GM23248 (cell line): ENCODE results near the gene ADCY2. TPM values are rescaled to one million over a fixed set of nuclear protein-coding genes. Genes with fewer than 3 reads are reported as not detected.

Experiments
- DNase-seq: peaks from one replicate; pipeline ENCODE4 v3.0.0-alpha.2; 2015
- H2AFZ ChIP-seq: fragments of 200-600 bp; sonication (generic); 2 replicates; pipeline ENCODE4 v1.6.1; 2016; ENCODE audit warnings: antibody characterized with exemption
- H3F3A ChIP-seq: fragments of 200-600 bp; sonication (generic); 2 replicates; pipeline ENCODE4 v1.6.1; 2016; ENCODE audit warnings: mild to moderate bottlenecking, antibody characterized with exemption, mixed run types; ENCODE audit not compliant: insufficient read depth
- H3K27ac ChIP-seq: fragments of 200-600 bp; sonication (generic); 2 replicates; pipeline ENCODE4 v1.5.1; 2016; ENCODE audit warnings: mild to moderate bottlenecking
- H3K27me3 ChIP-seq: fragments of 200-600 bp; sonication (generic); replicated peaks from 2 replicates; pipeline ENCODE4 v1.6.1; 2016; ENCODE audit warnings: mild to moderate bottlenecking; ENCODE audit not compliant: insufficient read depth
- H3K36me3 ChIP-seq: fragments of 200-600 bp; sonication (generic); 2 replicates; pipeline ENCODE4 v1.6.1; 2016; ENCODE audit warnings: low read depth, mild to moderate bottlenecking
- H3K4me1 ChIP-seq: fragments of 200-600 bp; sonication (generic); 2 replicates; pipeline ENCODE4 v1.6.1; 2016; ENCODE audit warnings: mild to moderate bottlenecking; ENCODE audit not compliant: insufficient read depth
- H3K4me2 ChIP-seq: fragments of 200-600 bp; sonication (generic); one replicate; pipeline ENCODE4 v1.6.1; 2016; ENCODE audit warnings: mild to moderate bottlenecking; ENCODE audit not compliant: unreplicated experiment
- H3K4me3 ChIP-seq: fragments of 200-600 bp; sonication (generic); 2 replicates; pipeline ENCODE4 v1.5.1; 2016; ENCODE audit warnings: mild to moderate bottlenecking
- H3K79me2 ChIP-seq: fragments of 200-600 bp; sonication (generic); 2 replicates; pipeline ENCODE4 v1.6.1; 2016; ENCODE audit warnings: mild to moderate bottlenecking; ENCODE audit not compliant: insufficient read depth
- H3K9ac ChIP-seq: fragments of 200-600 bp; sonication (generic); 2 replicates; pipeline ENCODE4 v1.6.1; 2016; ENCODE audit warnings: mild to moderate bottlenecking
- H3K9me2 ChIP-seq: fragments of 200-600 bp; sonication (generic); 2 replicates; pipeline ENCODE4 v1.6.1; 2016; ENCODE audit warnings: mixed run types, mild to moderate bottlenecking, moderate library complexity; ENCODE audit not compliant: insufficient read depth
- H3K9me3 ChIP-seq: fragments of 200-600 bp; sonication (generic); one replicate; pipeline ENCODE4 v1.6.1; 2017; ENCODE audit warnings: low read depth
- H4K20me1 ChIP-seq: fragments of 200-600 bp; sonication (generic); 2 replicates; pipeline ENCODE4 v1.6.0; 2016; ENCODE audit not compliant: insufficient read depth
- EZH2 ChIP-seq: fragments of 200-600 bp; sonication (generic); IDR thresholded peaks from 2 replicates; pipeline ENCODE4 v1.6.1; 2018; ENCODE audit warnings: antibody characterized with exemption, mild to moderate bottlenecking; ENCODE audit not compliant: insufficient read depth, poor library complexity, severe bottlenecking
- EZH2phosphoT487 ChIP-seq: fragments of 200-600 bp; sonication (generic); IDR thresholded peaks from 2 replicates; pipeline ENCODE4 v1.6.1; 2018; ENCODE audit warnings: antibody characterized with exemption, moderate library complexity, mild to moderate bottlenecking, low read depth; ENCODE audit not compliant: insufficient read depth
- WGBS, 2 experiments: methylation state at CpG; one replicate each; pipeline ENCODE4 v1.1.6; 2015 to 2017; ENCODE audit warnings: low lambda C conversion rate in 2 of 2, low coverage in 1 of 2; ENCODE audit errors: missing lambda C conversion rate in 2 of 2; 5-methylcytosine and 5-hydroxymethylcytosine counted together
- in situ Hi-C: fragments of 300-500 bp; cut with MboI; formaldehyde crosslinking; loops from 2 replicates; pipeline ENCODE4 v1.15.0; 2020
- polyA plus RNA-seq: library from polyadenylated mRNA; unstranded; fragments of >200 nt; fragmentation: Nextera tagmentation; extraction: Ambion mirVana; gene quantifications from 2 replicates; pipeline ENCODE4 v1.2.1, GENCODE V29; 2016
- total RNA-seq: library from RNA; depleted of rRNA; stranded (reverse); fragments of >200 nt; shearing (Covaris generic); gene quantifications from 2 replicates; pipeline ENCODE4 v1.2.3, GENCODE V29; 2014

Gene ADCY2
- total and polyA plus RNA-seq, 2 experiments from 2014 or later = 0.11 TPM; not detected in 1

DNA sequence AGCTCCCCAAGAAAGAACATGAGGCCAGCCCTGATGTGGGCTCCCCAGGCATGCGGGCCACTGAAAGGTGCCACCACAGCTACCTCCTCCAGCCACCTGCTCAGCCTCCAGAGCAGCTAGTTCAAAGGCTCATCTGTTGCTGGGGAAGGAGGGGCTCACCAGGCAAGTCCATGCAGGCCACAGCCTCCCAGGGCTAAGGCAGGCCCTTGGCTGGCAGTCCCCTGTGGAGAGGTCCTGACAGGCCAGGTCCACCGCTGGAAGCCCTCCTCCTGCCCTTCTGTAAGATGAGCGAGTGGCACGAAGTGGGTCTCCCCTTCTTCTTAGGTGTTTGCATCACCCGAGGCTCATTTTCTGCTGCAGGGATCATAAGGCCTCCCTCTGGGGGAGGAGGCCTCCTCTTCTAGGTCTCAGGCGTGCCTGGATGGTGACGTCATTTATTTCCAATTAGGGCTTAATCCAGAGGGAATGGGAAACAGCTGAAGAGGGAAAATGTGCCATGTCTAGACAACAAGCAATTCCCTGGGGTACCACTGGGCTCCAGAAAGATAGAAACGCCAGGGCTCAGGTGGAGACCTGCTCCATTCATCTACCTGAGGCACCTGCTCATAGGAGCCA is 363.4 kb downstream of the ADCY2 start:
- H3K27ac ChIP-seq = no peak overlapping the region
- H3K9ac ChIP-seq = no peak overlapping the region
- H3K4me1 ChIP-seq = no peaks in the 10 kb centered on the region
- in situ Hi-C loops = no loop called here
- H3K9me3 ChIP-seq = no peaks in the 10 kb centered on the region
- H4K20me1 ChIP-seq = no peaks in the 10 kb centered on the region
- H3K79me2 ChIP-seq = no peaks in the 10 kb centered on the region
- no peaks in the 10 kb centered on the region for H3F3A ChIP-seq
- no peak overlapping the region for H2AFZ ChIP-seq
- H3K36me3 ChIP-seq = no peaks in the 10 kb centered on the region
- no peak overlapping the region for H3K4me3 ChIP-seq
- no peaks in the 10 kb centered on the region for H3K27me3 ChIP-seq
- DNase-seq = peak; percentile 28
- no peaks in the 10 kb centered on the region for H3K9me2 ChIP-seq
- TF ChIP-seq EZH2phosphoT487 (no peak), EZH2 (no peak)
- 25 to 27% methylated on average over 6 to 8 of the region's 8 CpGs for WGBS, 2 experiments
- no peak overlapping the region for H3K4me2 ChIP-seq

DNA sequence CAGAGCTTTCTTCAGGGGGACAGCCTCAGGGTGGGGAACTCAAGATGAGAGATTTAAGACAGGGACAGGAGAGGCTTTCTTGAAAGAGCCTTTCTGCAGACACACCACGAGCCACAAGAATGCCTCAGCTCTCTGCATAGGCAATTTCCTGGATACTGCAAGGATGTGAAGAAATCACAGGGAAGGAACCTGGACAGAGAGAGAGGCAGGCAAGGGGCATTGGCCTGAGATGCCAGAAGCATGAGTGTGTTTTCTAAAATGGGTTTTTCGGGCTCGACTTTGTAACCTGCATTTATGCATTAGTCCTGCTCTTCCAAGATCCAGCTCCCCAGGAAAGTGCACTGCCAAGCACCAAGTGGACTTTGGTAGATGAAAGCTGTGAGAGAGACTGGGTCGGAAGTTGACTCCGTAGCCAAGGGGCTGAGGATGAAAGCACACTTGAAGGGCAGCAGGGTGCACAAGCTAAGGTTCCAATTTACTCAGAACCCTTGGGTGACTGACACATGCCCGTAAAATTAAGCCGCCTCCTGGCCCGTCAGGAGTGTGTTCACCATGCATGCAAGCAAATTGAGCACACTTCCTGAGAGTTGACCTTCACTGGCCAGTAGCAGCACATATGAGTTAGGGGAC is 364.1 kb downstream of the ADCY2 start:
- WGBS, 2 experiments = 68 to 75% methylated on average over 8 of the region's 8 CpGs
- no peak for DNase-seq
- no peak overlapping the region for H3K4me3 ChIP-seq
- no peaks in the 10 kb centered on the region for H3K9me2 ChIP-seq
- H3K9me3 ChIP-seq = no peaks in the 10 kb centered on the region
- no peaks in the 10 kb centered on the region for H3K4me1 ChIP-seq
- TF ChIP-seq EZH2 = no peak
- TF ChIP-seq EZH2phosphoT487 = no peak
- no peaks in the 10 kb centered on the region for H4K20me1 ChIP-seq
- H3K4me2 ChIP-seq = no peak overlapping the region
- H3K9ac ChIP-seq = no peak overlapping the region
- no peak overlapping the region for H2AFZ ChIP-seq
- no peaks in the 10 kb centered on the region for H3F3A ChIP-seq
- no peaks in the 10 kb centered on the region for H3K79me2 ChIP-seq
- H3K27ac ChIP-seq = no peak overlapping the region
- no peaks in the 10 kb centered on the region for H3K36me3 ChIP-seq
- no peaks in the 10 kb centered on the region for H3K27me3 ChIP-seq
- in situ Hi-C loops = no loop called here

DNA sequence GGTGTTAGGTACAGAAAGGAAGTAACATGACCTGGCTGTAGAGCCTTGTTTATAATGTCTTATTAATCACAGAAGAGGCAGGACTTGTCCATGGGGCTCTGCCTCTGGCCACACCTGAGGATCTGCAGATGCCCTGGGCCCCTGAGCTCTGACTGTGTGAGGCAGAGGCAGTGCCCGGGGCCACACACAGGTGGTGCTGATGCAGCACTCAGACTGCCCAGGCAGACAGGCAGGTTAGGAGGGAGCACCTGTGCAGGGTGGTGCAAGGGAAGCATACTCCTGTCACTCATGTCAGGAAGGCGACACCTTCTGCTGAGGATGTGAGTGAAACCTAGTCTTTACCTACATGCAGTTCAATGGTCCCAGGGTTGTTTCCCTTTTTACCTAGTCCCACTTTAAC is 366.3 kb downstream of the ADCY2 start:
- WGBS, 2 experiments = 59 to 71% methylated on average over 2 of the region's 2 CpGs
- Histone ChIP-seq H4K20me1 (no peaks in the 10 kb centered on the region), H3K36me3 (no peaks in the 10 kb centered on the region), H3K27ac (no peak overlapping the region), H3K9me3 (no peaks in the 10 kb centered on the region), H3K9ac (no peak overlapping the region), H2AFZ (no peak overlapping the region), H3F3A (no peaks in the 10 kb centered on the region), H3K9me2 (no peaks in the 10 kb centered on the region), H3K4me2 (no peak overlapping the region), H3K4me1 (no peaks in the 10 kb centered on the region), H3K79me2 (no peaks in the 10 kb centered on the region), H3K4me3 (no peak overlapping the region), H3K27me3 (no peaks in the 10 kb centered on the region)
- in situ Hi-C loops = no loop called here
- DNase-seq = no peak
- TF ChIP-seq EZH2phosphoT487 = no peak
- no peak for TF ChIP-seq EZH2

DNA sequence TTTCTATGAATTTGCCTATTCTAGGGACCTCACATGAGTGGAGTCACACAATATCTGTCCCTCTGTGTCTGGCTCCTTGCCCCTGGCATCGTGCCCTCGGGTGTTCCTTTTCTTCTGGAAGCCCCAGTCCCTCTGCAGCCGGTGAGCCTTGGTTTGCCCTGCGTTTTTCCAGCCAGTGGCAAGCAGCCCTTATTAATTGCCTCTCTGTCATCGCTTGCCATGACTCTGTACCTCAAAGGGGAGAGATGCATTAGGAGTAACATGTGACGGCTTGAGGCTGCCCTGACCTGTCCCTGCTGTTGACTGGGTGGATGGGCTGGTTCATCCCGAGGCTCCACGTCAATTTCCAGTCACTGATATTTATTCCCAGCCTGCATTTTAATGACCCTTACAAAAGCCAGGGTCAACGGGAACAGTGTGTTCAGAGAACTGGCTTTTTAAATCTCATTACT is 367.7 kb downstream of the ADCY2 start:
- Histone ChIP-seq H2AFZ (no peak overlapping the region), H3F3A (no peaks in the 10 kb centered on the region), H3K9me2 (no peaks in the 10 kb centered on the region), H3K9me3 (no peaks in the 10 kb centered on the region), H3K27me3 (no peaks in the 10 kb centered on the region), H4K20me1 (no peaks in the 10 kb centered on the region), H3K9ac (no peak overlapping the region), H3K27ac (no peak overlapping the region), H3K79me2 (no peaks in the 10 kb centered on the region), H3K4me3 (no peak overlapping the region), H3K4me2 (no peak overlapping the region), H3K4me1 (no peaks in the 10 kb centered on the region), H3K36me3 (no peaks in the 10 kb centered on the region)
- no peak for DNase-seq
- in situ Hi-C loops = no loop called here
- WGBS, 2 experiments = 6 to 11% methylated on average over 9 of the region's 9 CpGs
- TF ChIP-seq EZH2phosphoT487 (no peak), EZH2 (no peak)
